Activated T-helper 1 cell treated with anti-CD3 and anti-CD28 coated beads, Interleukin-2, amount 50 U/mL, for 16 hours (primary cell): ENCODE results near the gene ENTREP1.
"Not testable (repeated sequence)": the region's sequence is repeated elsewhere in the genome, so short reads cannot be mapped to it uniquely, and the experiment has no call there.

Experiments used
- DNase-seq, 2 donors: peaks; one replicate each; pipeline ENCODE4 v3.0.0-alpha.2; 2020; ENCODE audit warnings: low read depth in 1 of 2, low spot score in 1 of 2

Gene ENTREP1

GRCh38 chr9:69324549-69325401 is at the start of gene ENTREP1:
ENTREP1 (plus strand) TSS chr9:69325215; CDS start chr9:69325310, 95 bp downstream.
- no peak for DNase-seq

- DNase-seq = no peak
Observed at GRCh38 chr9:69276775-69277174, 48.2 kb upstream of the ENTREP1 start.

GRCh38 chr9:69279084-69279731 is 45.8 kb upstream of the ENTREP1 start:
- DNase-seq = no peak

- DNase-seq = no peak
Observed at GRCh38 chr9:69279733-69280132, 45.3 kb upstream of the ENTREP1 start.

- DNase-seq = no peak
Observed at GRCh38 chr9:69283003-69283402, 42.0 kb upstream of the ENTREP1 start.

- DNase-seq = no peak
Observed at GRCh38 chr9:69292078-69292477, 32.9 kb upstream of the ENTREP1 start.

- DNase-seq = no peak
Observed at GRCh38 chr9:69293156-69293555, 31.9 kb upstream of the ENTREP1 start.

- DNase-seq = no peak
Observed at GRCh38 chr9:69295872-69296552, 29.0 kb upstream of the ENTREP1 start.

GRCh38 chr9:69297300-69297980 is 27.6 kb upstream of the ENTREP1 start:
- no peak for DNase-seq

GRCh38 chr9:69299315-69299714 is 25.7 kb upstream of the ENTREP1 start:
- DNase-seq = no peak

GRCh38 chr9:69299826-69300225 is 25.2 kb upstream of the ENTREP1 start:
- DNase-seq = no peak

- DNase-seq = no peak
Observed at GRCh38 chr9:69303331-69303730, 21.7 kb upstream of the ENTREP1 start.

GRCh38 chr9:69306895-69307445 is 18.0 kb upstream of the ENTREP1 start:
- DNase-seq = not testable (repeated sequence)

- DNase-seq = no peak
Observed at GRCh38 chr9:69307446-69308205, 17.4 kb upstream of the ENTREP1 start.

GRCh38 chr9:69308206-69308931 is 16.6 kb upstream of the ENTREP1 start:
- DNase-seq = no peak

- no peak for DNase-seq
Observed at GRCh38 chr9:69313175-69313574, 11.8 kb upstream of the ENTREP1 start.

GRCh38 chr9:69314547-69314946 is 10.5 kb upstream of the ENTREP1 start:
- no peak for DNase-seq

- no peak for DNase-seq
Observed at GRCh38 chr9:69317081-69317480, 7.9 kb upstream of the ENTREP1 start.

GRCh38 chr9:69317894-69318293 is 7.1 kb upstream of the ENTREP1 start:
- DNase-seq = no peak
